Gastroesophageal sphincter (tissue), 3 donors: Measurements from ENCODE around the gene PNPLA7.

ENCODE experiments used
- EP300 ChIP-seq: sonication (generic); formaldehyde crosslinking; IDR thresholded peaks from one replicate; pipeline ENCODE4 v1.6.1; 2017; ENCODE audit warnings: antibody characterized with exemption, mild to moderate bottlenecking
- POLR2A ChIP-seq, 2 donors: fragments of 450-650 bp; IDR thresholded peaks; one replicate each; pipeline ENCODE4 v1.6.1; 2017; ENCODE audit warnings: antibody characterized with exemption in 2 of 2, mild to moderate bottlenecking in 2 of 2, moderate library complexity in 1 of 2
- TF ChIP-seq, protein P1 (sequence below), 4 experiments: fragments of 200-600 bp in 2 of 4; fragments of 450-650 bp in 2 of 4; sonication (generic) in 1 of 4; IDR thresholded peaks; one replicate each; pipeline ENCODE4 v1.5.1; 2017 to 2019; ENCODE audit warnings: antibody characterized with exemption in 4 of 4, mild to moderate bottlenecking in 2 of 4, moderate library complexity in 2 of 4

DNA sequence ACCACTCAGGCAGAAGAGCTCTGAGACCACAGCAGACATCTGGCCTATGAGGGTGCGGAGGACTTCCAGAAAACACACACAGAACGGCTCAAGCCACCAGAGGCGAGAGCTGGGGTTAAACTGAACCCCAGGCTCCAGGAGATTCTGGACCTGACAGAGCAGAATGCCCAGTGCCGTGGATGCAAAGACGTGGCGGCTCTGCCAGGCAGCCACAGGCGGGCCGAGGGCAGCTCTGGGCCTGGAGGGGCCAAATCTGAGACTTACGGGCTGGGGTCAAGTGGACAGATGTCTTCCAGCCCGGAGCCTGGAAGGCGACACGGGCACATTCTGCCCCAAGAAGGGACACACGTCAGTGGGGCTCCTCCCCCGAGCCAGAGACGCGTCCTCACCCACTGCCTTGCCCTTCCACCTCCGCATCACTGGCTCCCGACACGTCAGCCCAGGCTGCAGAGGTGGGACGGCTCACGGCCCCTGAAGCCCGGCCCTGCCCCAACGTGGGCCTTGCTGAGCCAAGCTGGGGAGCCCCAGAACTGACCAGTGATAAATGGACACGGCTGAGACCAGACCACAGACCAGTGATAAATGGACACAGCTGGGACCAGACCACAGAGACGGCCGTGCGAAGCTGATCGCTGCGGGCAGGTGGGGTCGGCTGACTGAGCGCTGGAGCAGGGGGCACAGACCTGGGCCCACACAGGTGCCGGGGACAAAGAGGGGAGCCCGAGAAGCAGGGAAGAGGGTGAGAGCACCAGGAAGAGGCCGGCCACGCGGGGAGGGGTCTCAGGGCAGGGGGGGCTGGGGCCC lies 50.1 kb downstream of the PNPLA7 start:
- TF ChIP-seq, protein P1, sequence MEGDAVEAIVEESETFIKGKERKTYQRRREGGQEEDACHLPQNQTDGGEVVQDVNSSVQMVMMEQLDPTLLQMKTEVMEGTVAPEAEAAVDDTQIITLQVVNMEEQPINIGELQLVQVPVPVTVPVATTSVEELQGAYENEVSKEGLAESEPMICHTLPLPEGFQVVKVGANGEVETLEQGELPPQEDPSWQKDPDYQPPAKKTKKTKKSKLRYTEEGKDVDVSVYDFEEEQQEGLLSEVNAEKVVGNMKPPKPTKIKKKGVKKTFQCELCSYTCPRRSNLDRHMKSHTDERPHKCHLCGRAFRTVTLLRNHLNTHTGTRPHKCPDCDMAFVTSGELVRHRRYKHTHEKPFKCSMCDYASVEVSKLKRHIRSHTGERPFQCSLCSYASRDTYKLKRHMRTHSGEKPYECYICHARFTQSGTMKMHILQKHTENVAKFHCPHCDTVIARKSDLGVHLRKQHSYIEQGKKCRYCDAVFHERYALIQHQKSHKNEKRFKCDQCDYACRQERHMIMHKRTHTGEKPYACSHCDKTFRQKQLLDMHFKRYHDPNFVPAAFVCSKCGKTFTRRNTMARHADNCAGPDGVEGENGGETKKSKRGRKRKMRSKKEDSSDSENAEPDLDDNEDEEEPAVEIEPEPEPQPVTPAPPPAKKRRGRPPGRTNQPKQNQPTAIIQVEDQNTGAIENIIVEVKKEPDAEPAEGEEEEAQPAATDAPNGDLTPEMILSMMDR (IDR thresholded peaks at IDR 0.05), result no peak
- TF ChIP-seq EP300 (no peak), POLR2A (IDR thresholded peaks at IDR 0.05) (no peak)
